Measurements from ENCODE around the gene TEX2.
A peak's percentile ranks its signal among the peaks of the same experiment; 100 is the strongest.
"Not testable (repeated sequence)": the region's sequence is repeated elsewhere in the genome, so short reads cannot be mapped to it uniquely, and the experiment has no call there.

The TEX2 gene

DNA sequence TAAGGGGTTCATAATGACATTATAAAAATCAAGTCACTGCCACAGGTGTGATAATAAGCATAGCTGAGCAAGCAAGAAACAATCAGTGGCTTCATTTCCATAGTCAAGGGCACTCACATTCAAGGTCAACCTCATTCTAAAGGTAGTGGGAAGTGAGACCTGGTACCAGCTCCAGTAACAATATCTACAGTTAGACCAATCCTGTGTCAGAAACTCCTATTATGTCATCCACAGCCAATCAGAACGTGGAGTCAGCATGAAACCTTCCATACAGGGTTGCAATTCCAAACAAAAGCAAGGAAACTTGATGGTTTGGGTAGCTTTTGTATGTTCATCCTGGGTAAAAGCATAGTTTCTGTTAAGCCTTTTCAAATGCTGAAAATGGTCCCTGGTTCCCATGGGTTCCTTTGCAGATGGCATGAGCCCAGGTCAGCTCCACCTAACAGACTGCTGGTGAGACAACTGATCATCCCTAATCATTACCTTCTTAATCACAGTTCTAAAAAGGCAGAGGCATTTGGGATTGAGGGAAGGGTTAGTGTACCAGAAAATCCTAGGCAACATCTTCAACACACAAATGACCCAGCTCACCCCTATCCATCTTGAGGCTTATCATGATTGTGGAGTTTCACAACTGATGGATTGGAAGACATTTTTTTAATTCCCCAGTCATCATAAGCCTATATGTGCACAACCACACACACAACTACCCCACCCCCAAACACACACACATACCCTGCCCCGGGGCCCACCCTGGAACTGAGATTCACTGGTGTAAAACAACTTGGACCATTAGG is 30.4 kb downstream of the TEX2 start:
- no peak for DNase-seq

DNA sequence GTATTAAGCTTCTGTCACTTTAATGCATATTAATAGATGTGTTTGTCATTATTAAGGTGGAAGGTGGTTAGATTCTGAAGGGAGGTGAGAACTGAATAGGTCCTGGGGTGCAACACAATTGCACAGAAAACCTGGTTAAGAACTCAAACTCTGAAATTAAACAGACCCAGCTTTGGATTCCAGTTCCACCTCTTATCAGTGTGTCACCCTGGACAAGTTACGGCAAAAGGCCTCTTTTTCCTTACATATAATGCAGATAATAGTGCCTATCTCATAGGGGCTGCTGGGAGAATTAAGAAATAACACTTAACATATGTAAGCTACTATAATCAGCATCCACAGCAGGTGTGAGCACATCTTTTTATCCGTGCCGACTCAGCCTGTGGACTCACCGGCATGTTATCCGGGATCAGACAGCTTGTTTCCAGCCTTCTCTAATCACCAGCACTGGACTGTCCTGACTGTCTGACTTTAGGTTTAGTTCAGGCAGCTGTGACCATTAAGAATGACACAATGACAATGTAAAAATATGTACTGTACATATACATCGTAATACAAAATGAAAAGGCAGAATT is 31.4 kb downstream of the TEX2 start:
- no peak for DNase-seq

DNA sequence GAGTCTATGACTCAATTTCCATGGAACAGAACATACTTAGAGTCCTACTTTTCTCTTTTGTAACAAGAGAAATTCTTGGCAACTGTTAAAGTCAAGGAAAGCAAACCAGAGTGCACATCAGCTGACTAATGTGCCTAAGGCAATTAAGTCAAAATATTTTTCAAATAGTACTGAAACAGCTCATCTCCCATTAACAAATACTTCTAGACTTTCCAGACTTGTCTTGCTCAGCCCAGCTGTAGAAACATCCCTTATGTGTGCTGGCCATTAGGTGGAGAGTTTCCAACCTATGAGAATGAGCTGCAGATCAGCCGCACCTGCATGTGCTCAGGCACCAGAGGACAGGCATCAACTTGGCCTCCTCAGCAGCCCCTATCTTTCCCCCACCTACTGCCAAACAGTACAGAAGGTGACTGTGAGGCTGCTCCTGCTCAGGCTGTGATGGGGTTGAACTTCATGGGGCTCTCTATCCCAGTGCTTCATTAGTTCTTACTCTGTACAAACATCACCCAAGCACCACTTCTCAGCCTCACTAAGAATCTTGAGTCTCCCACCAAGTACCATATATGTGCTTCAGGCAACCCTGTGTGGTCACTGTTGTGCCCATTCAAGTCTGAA is 32.2 kb downstream of the TEX2 start:
- no peak for DNase-seq

DNA sequence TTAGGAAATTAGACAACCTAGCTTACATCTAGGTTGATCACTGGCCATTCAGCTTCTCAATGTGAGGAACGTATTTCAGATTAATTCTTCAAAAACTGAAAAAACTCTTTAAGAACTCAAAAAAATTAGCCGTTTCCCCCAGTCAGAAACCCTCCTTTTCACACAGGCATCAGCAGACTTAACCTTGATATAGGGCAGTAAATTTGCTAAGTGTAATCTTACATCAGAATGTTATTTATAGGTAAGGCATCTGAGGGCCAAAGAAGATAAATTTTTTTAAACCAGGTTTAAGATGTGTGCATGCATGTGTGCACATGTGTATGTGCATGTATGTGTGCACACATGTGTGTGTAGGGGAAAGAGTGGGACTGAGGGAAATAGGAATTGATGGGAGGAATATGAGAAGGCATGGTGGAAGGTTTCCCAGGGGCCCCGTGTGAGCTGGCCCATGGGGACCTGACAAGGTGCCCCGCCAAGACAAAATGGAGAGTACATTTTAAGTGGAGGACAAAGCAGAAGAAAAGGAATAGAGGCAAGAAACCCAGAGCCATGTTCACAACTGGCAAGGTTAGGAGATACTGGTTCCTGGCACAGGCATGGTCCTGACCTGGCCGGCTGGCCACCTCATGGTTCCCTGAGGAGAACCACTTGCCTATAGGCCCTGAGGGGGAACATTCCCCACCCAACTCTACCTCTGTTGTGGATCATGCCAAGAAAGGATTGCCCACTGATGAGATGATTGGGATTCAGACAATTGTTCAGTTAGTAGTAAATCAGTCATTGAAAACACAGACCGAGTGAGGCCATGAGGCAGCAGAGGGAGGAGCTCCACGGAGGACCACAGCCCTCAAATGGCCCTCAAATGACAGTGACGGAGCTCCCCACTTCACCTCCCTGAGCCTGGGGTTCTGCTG is 33.0 kb downstream of the TEX2 start:
- no peak for DNase-seq

DNA sequence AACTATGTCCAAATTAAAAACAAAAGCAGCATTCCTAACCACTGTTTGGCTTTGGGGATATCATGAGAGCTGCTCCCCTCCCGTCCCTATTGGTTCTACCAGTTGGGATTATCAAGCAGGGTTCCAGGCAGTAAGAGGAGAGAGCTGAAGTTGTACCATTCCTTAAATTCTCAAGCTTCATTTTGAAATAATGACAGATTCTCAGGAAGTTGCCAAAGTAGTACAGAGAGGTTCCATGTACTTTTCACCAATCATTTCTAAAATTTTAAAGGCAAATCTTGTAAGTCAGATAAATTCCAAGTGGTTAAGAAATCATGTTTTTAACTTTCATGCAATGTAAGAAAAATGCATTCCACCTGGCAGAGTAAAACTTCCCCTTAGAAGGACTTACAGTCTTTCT is 36.9 kb downstream of the TEX2 start:
- DNase-seq, result no peak

DNA sequence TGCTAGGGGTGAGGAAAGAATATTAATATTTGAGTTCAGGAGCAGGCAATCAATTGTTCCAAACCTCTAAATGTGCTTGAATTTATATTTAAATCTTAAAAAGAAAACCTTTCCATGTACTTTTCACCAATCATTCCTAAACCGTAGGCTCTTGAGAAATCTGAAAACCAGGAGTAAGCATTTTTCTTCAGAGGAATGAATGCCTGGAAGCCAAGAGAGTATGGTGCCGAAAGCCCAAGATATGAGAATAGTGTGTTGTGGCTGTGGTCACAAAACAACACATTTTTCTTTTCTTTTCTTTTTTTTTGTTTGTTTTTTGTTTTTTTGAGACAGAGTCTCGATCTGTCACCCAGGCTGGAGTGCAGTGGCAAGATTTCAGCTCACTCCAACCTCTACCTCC is 37.6 kb downstream of the TEX2 start:
- DNase-seq, result no peak

DNA sequence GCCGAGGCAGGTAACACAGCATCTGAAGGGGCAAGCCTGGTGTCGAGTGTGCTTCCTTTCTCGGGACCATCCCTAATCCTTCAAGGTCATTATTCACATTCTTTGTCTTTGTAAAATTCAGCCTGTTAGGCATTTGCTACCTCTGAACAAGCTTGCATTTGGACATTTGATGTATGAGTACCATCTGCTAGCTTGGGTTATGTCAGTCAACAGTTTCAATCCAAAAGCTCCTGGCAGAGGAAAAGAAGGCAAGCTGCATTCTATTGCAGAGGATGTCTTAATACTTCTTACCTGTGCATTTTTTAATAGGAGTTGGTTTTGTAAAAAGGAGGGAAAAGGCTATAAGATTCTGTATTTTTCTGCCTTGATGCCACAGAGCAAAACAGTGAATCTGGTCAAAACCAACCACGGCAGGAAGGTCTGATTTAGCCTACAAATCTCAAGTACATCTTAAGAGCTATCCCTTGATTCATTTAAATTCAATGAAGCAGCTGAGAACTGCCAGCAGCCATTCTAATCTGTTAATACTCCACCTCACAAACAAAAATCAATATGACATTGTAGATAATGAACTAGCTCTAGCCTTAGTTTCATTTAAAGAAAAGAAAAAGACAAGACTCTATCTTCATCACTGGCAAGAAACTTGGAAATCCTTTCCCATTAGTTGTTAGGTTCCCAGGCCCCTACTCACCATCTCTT is 39.0 kb downstream of the TEX2 start:
- no peak for DNase-seq

DNA sequence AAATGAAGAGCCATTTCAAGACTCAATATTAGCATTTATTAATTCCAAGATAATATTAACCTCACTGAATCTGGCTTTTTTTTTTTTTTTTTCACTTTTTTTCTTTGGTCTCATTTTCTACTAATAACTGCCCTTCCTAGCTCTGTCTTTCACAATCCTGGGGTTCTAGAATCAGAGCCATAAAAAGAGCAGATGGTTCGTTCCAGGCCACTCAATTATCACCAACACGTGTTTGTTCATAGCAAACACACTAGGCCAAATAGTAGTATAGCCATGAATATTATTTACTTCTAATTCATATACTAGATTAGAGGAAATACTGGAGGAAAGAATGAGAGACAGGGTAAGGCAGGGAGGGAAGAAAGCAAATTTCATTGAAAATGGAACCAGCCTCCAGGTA is 39.8 kb downstream of the TEX2 start:
- no peak for DNase-seq

DNA sequence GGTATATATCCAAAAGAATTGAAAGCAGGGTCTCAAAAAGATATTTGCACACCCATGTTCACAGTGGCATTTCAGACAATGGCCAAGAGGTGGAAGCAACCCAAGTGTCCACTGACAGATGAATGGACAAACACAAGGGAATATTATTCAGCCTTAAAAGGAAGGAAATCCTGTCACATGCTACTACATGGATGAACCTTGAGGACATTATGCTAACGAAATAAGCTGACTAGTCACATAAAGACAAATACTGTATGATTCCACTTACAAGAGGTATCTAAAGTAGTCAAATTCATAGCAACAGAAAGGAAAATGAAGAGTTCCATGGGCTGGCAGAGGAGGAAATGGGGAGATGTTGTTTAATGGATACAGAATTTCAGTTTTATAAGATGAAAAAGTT is 41.4 kb downstream of the TEX2 start:
- DNase-seq, result no peak

DNA sequence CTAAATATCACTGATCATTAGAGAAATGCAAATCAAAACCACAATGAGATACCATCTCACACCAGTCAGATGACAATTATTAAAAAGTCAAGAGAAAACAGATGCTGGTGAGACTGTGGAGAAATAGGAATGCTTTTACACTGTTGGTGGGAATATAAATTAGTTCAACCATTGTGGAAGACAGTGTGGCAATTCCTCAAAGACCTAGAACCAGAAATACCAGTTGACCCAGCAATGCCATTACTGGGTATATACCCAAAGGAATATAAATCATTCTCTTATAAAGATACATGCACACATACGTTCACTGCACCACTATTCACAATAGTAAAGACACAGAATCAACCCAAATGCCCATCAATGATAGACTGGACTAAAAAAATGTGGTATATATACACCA is 42.5 kb downstream of the TEX2 start:
- DNase-seq, result not testable (repeated sequence)

DNA sequence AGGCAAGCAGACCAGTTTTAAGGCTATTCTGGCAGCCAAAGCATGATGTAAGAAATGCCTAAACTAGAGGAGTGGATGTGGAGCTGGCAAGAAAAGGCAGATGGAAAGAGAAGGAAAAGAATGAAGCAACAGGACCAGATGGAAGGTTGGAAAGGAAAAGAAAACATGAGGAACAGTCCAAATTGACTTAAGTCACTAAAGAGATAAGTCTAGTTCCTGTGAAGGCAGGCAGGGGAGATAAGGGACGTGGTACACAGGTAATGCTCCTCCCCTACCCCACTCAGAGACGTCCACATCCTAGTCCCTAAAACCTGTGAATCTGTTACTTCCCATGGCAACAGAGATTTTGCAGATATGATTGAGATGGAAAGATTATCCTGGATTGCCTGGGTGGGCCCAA is 43.5 kb downstream of the TEX2 start:
- DNase-seq, result no peak

DNA sequence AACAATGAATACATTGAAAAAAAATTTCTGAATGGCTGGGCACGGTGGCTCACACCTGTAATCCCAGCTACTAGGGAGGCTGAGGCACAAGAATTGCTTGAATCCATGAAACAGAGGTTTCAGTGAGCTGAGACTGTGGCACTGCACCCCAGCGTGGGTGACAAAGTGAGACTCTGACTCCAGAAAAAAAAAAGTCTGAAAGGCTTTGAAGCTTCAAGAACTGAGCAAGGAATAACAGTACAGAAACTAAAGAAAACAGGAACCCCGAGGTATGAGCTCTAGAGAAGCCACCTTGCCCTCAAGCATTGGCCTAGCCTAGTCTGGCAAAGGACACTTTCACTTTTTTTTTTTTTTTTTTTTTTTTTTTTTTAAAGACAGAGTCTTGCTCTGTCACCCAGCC is 45.0 kb downstream of the TEX2 start:
- DNase-seq, result peak in 1 of 2 donors; percentile 74

DNA sequence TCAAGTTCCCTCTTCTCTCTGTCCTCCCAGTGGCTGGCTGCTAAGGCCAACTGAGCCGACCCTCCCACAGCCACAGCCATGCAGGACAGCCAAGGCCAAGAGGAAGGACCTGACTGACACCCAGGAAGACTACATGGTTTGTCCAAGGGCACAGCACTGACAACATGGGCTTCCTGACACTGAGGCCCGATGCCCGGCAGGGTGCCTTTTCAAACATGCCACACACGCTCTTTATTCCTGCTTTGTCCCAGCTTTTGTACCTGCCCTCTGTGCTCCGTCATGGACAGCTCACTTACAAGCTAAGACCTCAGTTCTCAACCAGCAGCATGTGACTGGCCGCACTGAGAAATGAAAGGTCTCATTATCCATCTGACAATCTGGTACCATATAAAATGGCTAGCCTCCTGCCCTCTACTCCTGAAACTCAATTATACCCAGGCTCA is 45.8 kb downstream of the TEX2 start:
- DNase-seq, result no peak

DNA sequence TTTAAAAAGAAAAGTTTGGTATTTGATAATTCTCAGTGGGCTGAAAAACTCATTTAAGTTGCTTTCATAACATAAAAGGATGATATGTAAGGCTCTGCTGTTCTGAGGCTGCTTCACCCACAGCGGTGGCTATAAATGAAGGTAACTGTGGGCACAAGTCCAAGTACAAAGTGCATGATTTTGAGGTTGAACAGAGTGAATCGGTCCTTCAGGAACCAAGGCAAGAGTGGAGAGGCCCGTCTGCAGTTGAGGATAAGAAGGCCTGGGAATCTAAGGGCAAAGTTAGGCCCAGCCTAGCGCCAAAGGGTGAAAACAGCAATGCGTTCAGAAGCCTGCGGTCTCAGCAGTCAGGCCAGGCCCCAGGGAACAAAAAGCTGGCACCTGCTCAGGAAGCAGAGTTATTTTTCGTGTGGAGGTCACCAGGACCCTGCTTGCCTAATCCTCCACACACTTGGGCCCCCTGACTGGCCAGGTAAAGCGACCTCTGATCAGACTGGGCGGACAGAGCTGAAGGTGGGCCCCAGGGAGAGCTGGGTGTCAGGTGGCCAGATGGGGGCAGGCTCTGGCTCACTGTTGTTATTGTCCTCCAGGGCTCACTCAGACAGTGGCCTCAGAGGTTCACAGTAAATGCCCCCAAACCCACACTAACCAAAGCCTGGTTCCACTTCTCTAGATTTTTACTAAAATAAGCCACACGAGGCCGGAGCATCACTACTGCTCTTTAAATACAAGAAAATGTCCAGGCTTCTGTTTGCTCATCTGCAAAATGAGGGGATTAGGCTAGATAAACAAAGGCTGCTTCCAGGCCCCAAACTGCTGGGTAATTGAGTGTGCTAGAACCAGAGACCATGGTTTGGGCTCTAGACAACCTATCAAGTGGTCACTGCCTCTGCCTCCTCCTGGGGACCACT is 46.5 kb downstream of the TEX2 start:
- no peak for DNase-seq

DNA sequence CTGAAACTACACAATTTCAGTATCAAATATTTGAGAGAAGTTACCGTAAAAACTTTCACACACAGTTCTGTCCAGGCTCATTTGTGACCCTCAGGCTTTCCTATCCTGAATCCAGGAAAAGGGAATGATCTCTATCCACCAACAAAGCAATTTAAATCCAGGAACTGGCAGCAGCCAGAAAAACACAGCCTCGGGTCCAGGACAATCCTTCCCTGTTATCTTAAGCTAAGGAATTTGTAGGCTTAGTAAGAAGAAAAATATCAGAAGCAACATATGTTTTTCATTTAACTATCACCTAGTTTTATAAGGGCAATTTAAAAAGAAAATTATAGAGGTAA is 47.1 kb downstream of the TEX2 start:
- no peak for DNase-seq

DNA sequence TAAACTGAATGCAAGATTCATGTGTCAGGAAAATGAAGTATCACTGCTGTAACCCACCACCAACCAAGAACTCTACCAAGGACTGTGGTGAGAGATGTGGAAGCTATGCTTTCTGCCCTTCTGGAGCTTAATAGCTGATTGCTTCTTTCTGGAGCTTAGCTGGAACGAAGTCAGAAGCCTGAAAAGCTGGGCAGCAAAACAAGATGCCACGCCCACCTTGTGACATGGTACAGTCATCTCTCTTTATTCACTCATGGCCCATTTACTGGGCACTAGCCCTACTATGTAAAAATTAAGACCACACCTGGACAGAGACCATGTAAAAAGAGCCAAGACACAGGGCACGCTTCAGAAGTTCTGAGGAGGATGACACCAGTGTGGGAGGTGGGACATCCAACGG is 48.1 kb downstream of the TEX2 start:
- DNase-seq, result no peak

DNA sequence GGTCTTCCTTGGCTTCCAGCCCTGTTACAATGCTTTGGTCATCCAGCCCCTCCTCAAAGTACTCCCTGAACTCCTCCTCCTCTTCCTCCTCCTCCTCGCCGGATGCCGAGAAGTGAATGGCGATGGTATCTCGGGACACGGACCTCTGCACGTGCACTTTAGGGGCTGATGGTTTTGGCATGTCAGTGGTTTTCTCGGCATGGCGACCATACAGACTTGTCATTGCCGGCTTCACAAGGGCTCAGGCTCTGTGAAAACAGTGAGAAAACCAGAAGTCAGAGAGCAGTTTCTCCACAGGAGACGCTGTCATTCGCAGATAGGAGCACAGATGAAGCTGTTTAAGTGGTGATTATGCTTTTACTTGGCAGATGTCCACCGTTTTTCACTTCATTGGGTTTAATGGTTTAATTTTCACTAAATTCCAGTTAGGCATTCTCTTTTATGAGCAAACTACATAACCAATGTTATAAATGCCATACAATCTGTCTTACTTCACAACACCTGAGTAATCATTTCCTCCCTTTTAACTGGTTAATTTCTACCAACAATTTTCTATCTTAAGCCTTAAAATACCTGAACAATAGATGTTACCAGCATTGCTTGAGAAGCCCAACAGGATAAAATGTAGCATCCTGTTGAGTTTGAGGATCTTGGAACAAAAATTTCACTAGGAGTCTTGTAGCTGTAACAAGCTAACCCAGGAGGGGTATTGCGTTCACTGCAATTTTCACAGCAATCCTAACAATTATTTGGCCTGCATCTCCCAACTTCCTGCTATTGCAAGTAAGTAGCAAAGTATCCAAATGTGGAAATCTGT is 48.9 kb downstream of the TEX2 start:
- DNase-seq, result no peak

DNA sequence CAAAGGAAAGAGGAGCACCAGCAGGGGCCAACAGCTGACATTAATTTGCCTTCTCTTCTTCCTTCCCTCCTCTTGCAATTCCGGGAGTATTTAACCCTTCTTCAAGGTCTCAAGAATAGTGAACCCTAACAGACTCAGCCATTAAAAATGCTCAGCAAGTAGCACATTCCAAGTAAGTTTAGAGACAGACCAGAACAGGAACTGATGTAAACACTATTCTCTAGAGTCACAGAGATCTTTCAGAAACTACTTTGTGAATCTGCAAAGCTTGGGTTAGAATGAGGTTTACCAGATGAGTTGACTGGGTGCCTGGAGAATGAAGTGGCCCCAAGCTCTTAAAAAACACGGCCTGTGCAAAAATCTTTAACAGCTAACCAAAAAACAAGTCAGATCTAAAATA is 50.9 kb downstream of the TEX2 start:
- DNase-seq, result no peak

DNA sequence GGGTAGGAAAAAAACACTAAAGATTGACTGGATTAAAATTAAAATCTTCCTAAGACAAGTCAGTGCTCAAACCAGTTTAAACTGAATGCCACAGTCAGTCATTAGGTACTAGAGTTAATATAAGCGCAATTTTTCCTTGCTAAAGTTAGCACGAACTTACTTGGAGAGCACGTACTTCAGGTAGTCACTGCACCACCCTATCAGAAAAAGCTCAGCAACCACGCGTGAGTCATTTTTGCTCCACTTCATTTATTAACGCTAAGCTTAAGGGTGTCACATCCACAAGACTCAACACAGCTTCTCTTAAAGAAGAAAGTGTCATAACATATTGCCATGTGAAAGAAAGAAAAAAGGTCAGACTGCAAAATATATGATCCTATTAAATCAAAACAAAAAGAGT is 53.1 kb downstream of the TEX2 start:
- no peak for DNase-seq

DNA sequence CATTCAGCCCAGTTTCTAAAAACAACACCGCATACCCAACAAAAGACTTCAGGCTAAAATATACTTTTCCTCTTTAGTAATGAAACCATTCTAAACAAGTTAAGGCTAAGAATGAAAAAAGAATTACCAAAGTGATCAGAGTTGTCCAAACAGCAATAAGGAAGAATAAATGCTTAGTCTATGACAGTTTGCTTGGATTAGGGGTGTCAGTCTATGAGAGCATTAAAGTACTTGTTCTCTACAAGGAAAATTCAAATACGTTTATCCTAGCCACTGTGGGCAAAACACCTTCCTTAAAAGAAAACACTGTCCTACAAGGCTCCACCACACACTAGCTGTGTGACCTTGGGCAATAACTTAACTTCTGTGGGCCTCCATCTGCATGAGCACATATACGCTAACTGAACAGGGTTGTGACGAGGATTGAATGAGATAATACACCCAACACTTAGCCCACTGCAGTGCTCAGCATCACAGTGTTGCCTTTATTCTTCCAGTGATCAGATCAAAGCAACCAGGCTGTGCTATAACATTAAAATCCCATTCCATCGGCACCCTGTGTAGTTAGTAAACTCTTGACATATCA is 53.6 kb downstream of the TEX2 start:
- DNase-seq, result no peak
